Heart left ventricle (tissue), 16 donors: Measurements from ENCODE around the gene PPP1R37. TPM values are rescaled to one million over a fixed set of nuclear protein-coding genes. Genes with fewer than 3 reads are reported as not detected.

Source experiments
- ATAC-seq, 4 donors: fragments of 200-7000 bp; cut with Tn5 transposase; one replicate each; pipeline ENCODE4 v1.9.1; 2020 to 2022; ENCODE audit warnings: moderate library complexity in 4 of 4, mild to moderate bottlenecking in 3 of 4, moderate number of reproducible peaks in 1 of 4
- DNase-seq, 5 donors: peaks; one replicate each; pipeline ENCODE4 v3.0.0-alpha.2; 2020
- H3K27ac ChIP-seq, 12 donors: fragments of 200-600 bp; sonication (generic) in 4 of 12; one replicate each; pipeline versions ENCODE4 v1.5.0 to v1.8.0; 2016 to 2022; ENCODE audit warnings: mild to moderate bottlenecking in 2 of 12
- H3K27me3 ChIP-seq, 9 donors: fragments of 200-600 bp; sonication (generic) in 2 of 9; one replicate each; pipeline versions ENCODE4 v1.5.1 to v1.8.0; 2016 to 2022; ENCODE audit warnings: mild to moderate bottlenecking in 3 of 9
- H3K36me3 ChIP-seq, 9 donors: fragments of 200-600 bp; sonication (generic) in 2 of 9; one replicate each; pipeline versions ENCODE4 v1.5.0 to v1.8.0; 2018 to 2022; ENCODE audit warnings: mild to moderate bottlenecking in 2 of 9
- H3K4me1 ChIP-seq, 12 donors: fragments of 200-600 bp; sonication (generic) in 4 of 12; one replicate each; pipeline versions ENCODE4 v1.5.0 to v1.8.0; 2016 to 2022; ENCODE audit warnings: mild to moderate bottlenecking in 3 of 12
- H3K4me3 ChIP-seq, 12 donors: fragments of 200-600 bp; sonication (generic) in 4 of 12; one replicate each; pipeline versions ENCODE4 v1.5.0 to v1.8.0; 2017 to 2022; ENCODE audit warnings: mild to moderate bottlenecking in 9 of 12, moderate library complexity in 4 of 12
- H3K9me3 ChIP-seq, 12 donors: fragments of 200-600 bp; sonication (generic) in 4 of 12; one replicate each; pipeline versions ENCODE4 v1.5.0 to v1.8.0; 2016 to 2022; ENCODE audit warnings: mild to moderate bottlenecking in 1 of 12
- CTCF ChIP-seq, 12 donors: fragments of 200-600 bp; sonication (generic) in 4 of 12; IDR thresholded peaks; one replicate each; pipeline versions ENCODE4 v1.5.0 to v1.8.0; 2018 to 2022; ENCODE audit warnings: antibody characterized with exemption in 12 of 12, mild to moderate bottlenecking in 5 of 12
- POLR2A ChIP-seq, 2 donors: fragments of 450-650 bp; IDR thresholded peaks; one replicate each; pipeline ENCODE4 v1.6.1; 2017; ENCODE audit warnings: antibody characterized with exemption in 2 of 2, mild to moderate bottlenecking in 2 of 2, moderate library complexity in 2 of 2
- WGBS, 4 donors: extraction: QIAGEN DNeasy Blood & Tissue Kit in 2 of 4; methylation state at CpG; one replicate each; pipeline versions ENCODE4 v1.1.5 to v1.1.7; 2013 to 2018; 5-methylcytosine and 5-hydroxymethylcytosine counted together
- intact Hi-C, 10 donors: fragments of 100-400 bp; cut with DNase I; formaldehyde crosslinking; loops; one replicate each; pipeline versions ENCODE4 v1.11.1 to v1.14.2; 2022
- polyA plus RNA-seq, 2 donors: library from polyadenylated mRNA; stranded (reverse); fragments of 200-250 nt; gene quantifications; one replicate each; pipeline ENCODE4 v1.2.3, GENCODE V29; 2013
- total RNA-seq, 9 donors: library from RNA; depleted of rRNA in 2 of 9; stranded (reverse); fragments of >200 nt in 2 of 9; fragmentation: NEBNext Ultra II Directional in 3 of 9; extraction: Animal tissue kit (Norgen Biotek cat#: 25700) in 3 of 9; gene quantifications; one replicate each; pipeline versions ENCODE4 v1.1.0 to v1.2.4, GENCODE V29; 2016 to 2023
- donor health status: ischemic (EF 13 %, LVEDD 7.1; RV severe dilation, severe dysfunction).
- donor health status: healthy with polysubstance abuse.
- donor health status: DM: no; HTN: yes; CAD: no.
- donor health status: DM: no; HTN: no; CAD: no.
- donor health status: ischemic (EF 25% LVEDD 6.9; RV normal size, moderate dysfunction).
- donor health status: ischemic (EF 25% LVEDD 5.7; RV mildly dilated, moderate dysfunction).
- donor health status: healthy.
- donor health status: DM: yes; HTN: yes; CAD: no.
- donor health status: ischemic (EF 35%, LVEDD 5.7; RV mildly dilated, moderate dysfunction).
- donor health status: nonischemic (EF 11% LVEDD 7.7; RV severe dilation, severe dysfunction).
- donor health status: DM: yes; HTN: yes; CAD: no.
- donor health status: PGD.
- donor health status: ischemic (EF 29% LVEDD 5.4; RV normal size, mild dysfunction).
- donor health status: nonischemic (EF 23%, LVEDD 6.1; RV moderate dilation, normal function).

The PPP1R37 gene
- total and polyA plus RNA-seq, 11 donors, result 16.0 to 33.7 (median 18.9) TPM

DNA sequence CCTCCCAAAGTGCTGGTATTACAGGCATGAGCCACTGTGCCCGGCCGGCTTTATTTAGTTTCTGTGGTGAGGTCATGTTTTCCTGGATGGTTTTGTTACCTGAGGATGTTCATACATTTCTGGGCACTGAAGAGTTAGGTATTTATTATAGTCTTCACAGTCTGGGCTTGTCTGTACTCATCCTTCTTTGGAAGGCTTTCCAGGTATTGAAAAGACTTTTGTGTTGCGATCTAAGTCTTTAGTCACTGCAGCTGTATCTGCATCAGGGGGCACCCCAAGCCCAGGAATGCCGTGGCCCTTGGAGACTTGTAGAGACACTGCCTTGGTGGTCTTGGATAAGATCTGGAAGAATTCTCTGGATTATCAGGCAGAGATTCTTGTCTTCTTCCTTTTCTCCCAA is 98.4 kb downstream of the PPP1R37 start:
- intact Hi-C loops, result loop anchor here in 1 of 10 donors (10.0 kb wide), 1 partner anchor 153 kb away; the partner anchor contains the start of gene KLC3
- H3K27ac ChIP-seq, result no peak overlapping the region
- no peak for TF ChIP-seq CTCF (IDR thresholded peaks at IDR 0.05)
- no peaks in the 10 kb centered on the region for H3K4me1 ChIP-seq
- peaks cover 0 to 5% (median 0%) of the 10 kb centered on the region in 9 donors for H3K36me3 ChIP-seq
- 87 to 94% (median 93%) methylated on average over 4 of the region's 4 CpGs for WGBS, 4 donors
- DNase-seq (no peak), ATAC-seq (no peak)
- H3K27me3 ChIP-seq, result no peaks in the 10 kb centered on the region
- H3K4me3 ChIP-seq, result no peak overlapping the region
- peaks cover 0 to 9% (median 0%) of the 10 kb centered on the region in 12 donors for H3K9me3 ChIP-seq

DNA sequence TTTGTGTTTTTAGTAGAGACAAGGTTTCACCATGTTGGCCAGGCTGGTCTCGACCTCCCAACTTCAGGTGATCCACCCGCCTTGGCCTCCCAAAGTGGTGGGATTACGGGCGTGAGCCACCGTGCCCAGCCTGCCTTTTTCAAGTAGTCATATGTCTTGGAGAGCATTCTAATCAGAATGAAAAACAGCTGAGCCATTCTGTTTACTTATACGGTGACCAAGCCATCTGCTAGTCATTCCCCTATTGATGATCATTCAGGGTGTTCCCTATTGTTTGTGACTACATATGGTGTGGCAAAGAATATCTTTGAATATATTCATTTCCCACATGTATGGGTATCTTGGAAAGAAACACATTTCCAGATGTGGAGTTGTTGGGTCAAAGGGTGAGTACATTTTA is 102.8 kb downstream of the PPP1R37 start:
- Histone ChIP-seq H3K4me3 (no peak overlapping the region), H3K36me3 (no peaks in the 10 kb centered on the region), H3K4me1 (no peaks in the 10 kb centered on the region), H3K9me3 (no peaks in the 10 kb centered on the region), H3K27me3 (no peaks in the 10 kb centered on the region), H3K27ac (no peak overlapping the region)
- intact Hi-C loops, result loop anchor here in 1 of 10 donors (10.0 kb wide), 1 partner anchor 149 kb away; the partner anchor contains the start of gene KLC3
- TF ChIP-seq CTCF (IDR thresholded peaks at IDR 0.05) (no peak), POLR2A (IDR thresholded peaks at IDR 0.05) (no peak)
- WGBS, 4 donors, result 75 to 88% (median 85%) methylated on average over 6 of the region's 6 CpGs
- DNase-seq, result no peak
- ATAC-seq, result no peak

Other genes starting within 250 kb of the PPP1R37 start
- gene NECTIN2, start 246.9 kb upstream of the PPP1R37 start, total RNA-seq, result 10 to 100 TPM; 37.0 to 99.6 (median 57.6) TPM
- 10 to 100 TPM; 40.9 to 96.5 TPM for gene NECTIN2, start 246.9 kb upstream of the PPP1R37 start, polyA plus RNA-seq
- 10 to 100 TPM; 32.2 to 58.8 (median 46.3) TPM for gene TOMM40, start 201.9 kb upstream of the PPP1R37 start, total RNA-seq
- gene TOMM40, start 201.9 kb upstream of the PPP1R37 start, polyA plus RNA-seq, result 10 to 100 TPM; 41.3 to 79.9 TPM
- 100 to 1,000 TPM in 2 of 9 donors, 10 to 100 TPM in 5, 1 to 10 TPM in 2; 4.1 to 149 (median 25.7) TPM for gene APOE, start 187.4 kb upstream of the PPP1R37 start, total RNA-seq
- 10 to 100 TPM; 33.2 to 35.7 TPM for gene APOE, start 187.4 kb upstream of the PPP1R37 start, polyA plus RNA-seq
- gene APOC1, start 178.6 kb upstream of the PPP1R37 start, total RNA-seq, result 10 to 100 TPM in 2 of 9 donors, 1 to 10 TPM in 5, under 1 TPM in 1, not detected in 1; 0.83 to 84.7 (median 3.8) TPM
- gene APOC1, start 178.6 kb upstream of the PPP1R37 start, polyA plus RNA-seq, result 1 to 10 TPM; 1.1 to 2.1 TPM
- not detected for gene APOC4, start 150.9 kb upstream of the PPP1R37 start, total RNA-seq
- not detected for gene APOC4, start 150.9 kb upstream of the PPP1R37 start, polyA plus RNA-seq
- 1 to 10 TPM in 2 of 9 donors, under 1 TPM in 1, not detected in 6; 0.70 to 1.6 (median 1.3) TPM for gene APOC2, start 147.1 kb upstream of the PPP1R37 start, total RNA-seq
- under 1 TPM in 1 of 2 donors, not detected in 1; 0.19 TPM for gene APOC2, start 147.1 kb upstream of the PPP1R37 start, polyA plus RNA-seq
- 100 to 1,000 TPM in 3 of 9 donors, 10 to 100 TPM in 6; 89.2 to 118 (median 96.0) TPM for gene CLPTM1, start 137.8 kb upstream of the PPP1R37 start, total RNA-seq
- gene CLPTM1, start 137.8 kb upstream of the PPP1R37 start, polyA plus RNA-seq, result 100 to 1,000 TPM in 1 of 2 donors, 10 to 100 TPM in 1; 90.9 to 120 TPM
- gene RELB, start 91.7 kb upstream of the PPP1R37 start, total RNA-seq, result 10 to 100 TPM in 2 of 9 donors, 1 to 10 TPM in 7; 2.8 to 23.2 (median 6.7) TPM
- gene RELB, start 91.7 kb upstream of the PPP1R37 start, polyA plus RNA-seq, result 10 to 100 TPM in 1 of 2 donors, 1 to 10 TPM in 1; 1.6 to 15.0 TPM
- 10 to 100 TPM; 26.0 to 68.2 (median 32.4) TPM for gene CLASRP, start 54.1 kb upstream of the PPP1R37 start, total RNA-seq
- gene CLASRP, start 54.1 kb upstream of the PPP1R37 start, polyA plus RNA-seq, result 10 to 100 TPM; 25.8 to 47.5 TPM
- 1 to 10 TPM in 1 of 9 donors, under 1 TPM in 6, not detected in 2; 0.16 to 1.2 (median 0.36) TPM for gene ZNF296, start 16.7 kb upstream of the PPP1R37 start, total RNA-seq
- gene ZNF296, start 16.7 kb upstream of the PPP1R37 start, polyA plus RNA-seq, result under 1 TPM; 0.19 to 0.46 TPM
- 10 to 100 TPM; 11.4 to 22.0 (median 17.0) TPM for gene GEMIN7, start 13.9 kb upstream of the PPP1R37 start, total RNA-seq
- 10 to 100 TPM; 25.0 to 40.8 TPM for gene GEMIN7, start 13.9 kb upstream of the PPP1R37 start, polyA plus RNA-seq
- under 1 TPM in 3 of 9 donors, not detected in 6; 0.09 to 0.28 (median 0.09) TPM for gene NKPD1, start 67.8 kb downstream of the PPP1R37 start, total RNA-seq
- under 1 TPM in 1 of 2 donors, not detected in 1; 0.18 TPM for gene NKPD1, start 67.8 kb downstream of the PPP1R37 start, polyA plus RNA-seq
- gene TRAPPC6A, start 85.1 kb downstream of the PPP1R37 start, total RNA-seq, result 10 to 100 TPM in 8 of 9 donors, 1 to 10 TPM in 1; 7.7 to 22.8 (median 18.6) TPM
- gene TRAPPC6A, start 85.1 kb downstream of the PPP1R37 start, polyA plus RNA-seq, result 10 to 100 TPM; 12.3 to 19.2 TPM
- gene BLOC1S3, start 85.6 kb downstream of the PPP1R37 start, total RNA-seq, result 1 to 10 TPM; 2.9 to 8.1 (median 4.8) TPM
- gene BLOC1S3, start 85.6 kb downstream of the PPP1R37 start, polyA plus RNA-seq, result 1 to 10 TPM; 2.0 to 8.0 TPM
- 1 to 10 TPM in 4 of 9 donors, under 1 TPM in 5; 0.32 to 2.5 (median 0.85) TPM for gene EXOC3L2, start 152.2 kb downstream of the PPP1R37 start, total RNA-seq
- 1 to 10 TPM in 1 of 2 donors, under 1 TPM in 1; 0.88 to 1.3 TPM for gene EXOC3L2, start 152.2 kb downstream of the PPP1R37 start, polyA plus RNA-seq
- 10 to 100 TPM; 25.5 to 46.9 (median 32.8) TPM for gene MARK4, start 158.1 kb downstream of the PPP1R37 start, total RNA-seq
- 10 to 100 TPM; 18.0 to 28.5 TPM for gene MARK4, start 158.1 kb downstream of the PPP1R37 start, polyA plus RNA-seq
- over 10,000 TPM in 1 of 9 donors, 1,000 to 10,000 TPM in 8; 1,947 to 11,128 (median 3,786) TPM for gene CKM, start 229.7 kb downstream of the PPP1R37 start, total RNA-seq
- 1,000 to 10,000 TPM; 1,885 to 6,019 TPM for gene CKM, start 229.7 kb downstream of the PPP1R37 start, polyA plus RNA-seq
- under 1 TPM in 4 of 9 donors, not detected in 5; 0.12 to 0.69 (median 0.30) TPM for gene KLC3, start 247.6 kb downstream of the PPP1R37 start, total RNA-seq
- gene KLC3, start 247.6 kb downstream of the PPP1R37 start, polyA plus RNA-seq, result under 1 TPM in 1 of 2 donors, not detected in 1; 0.32 TPM